HFFc6 (cell line): ENCODE results near the gene AJUBA. TPM values are rescaled to one million over a fixed set of nuclear protein-coding genes. Genes with fewer than 3 reads are reported as not detected.

Source experiments
- DNase-seq: peaks from one replicate; pipeline ENCODE4 v3.0.0-alpha.2; 2018
- H3K27ac Mint-ChIP-seq: 2 replicates; pipeline ENCODE4 v1.8.0; 2020; ENCODE audit warnings: mild to moderate bottlenecking, mixed read lengths
- H3K27me3 Mint-ChIP-seq: 2 replicates; pipeline ENCODE4 v1.8.0; 2021; ENCODE audit warnings: mild to moderate bottlenecking, moderate library complexity, mixed read lengths; ENCODE audit not compliant: insufficient read depth
- H3K36me3 Mint-ChIP-seq: 2 replicates; pipeline ENCODE4 v1.8.0; 2021; ENCODE audit warnings: low read depth, mixed read lengths
- H3K4me1 Mint-ChIP-seq: 2 replicates; pipeline ENCODE4 v1.8.0; 2020; ENCODE audit warnings: low read depth, mixed read lengths
- H3K4me3 Mint-ChIP-seq: 2 replicates; pipeline ENCODE4 v1.8.0; 2020; ENCODE audit warnings: mild to moderate bottlenecking, moderate library complexity, mixed read lengths
- H3K9me3 Mint-ChIP-seq: 2 replicates; pipeline ENCODE4 v1.8.0; 2020; ENCODE audit warnings: mild to moderate bottlenecking, mixed read lengths
- CTCF ChIP-seq: fragments of 200-600 bp; sonication (generic); IDR thresholded peaks from 2 replicates; pipeline ENCODE4 v1.5.0; 2021; ENCODE audit warnings: antibody characterized with exemption, mild to moderate bottlenecking
- total RNA-seq, 6 experiments: library from RNA; stranded (reverse); fragmentation: NEBNext Ultra II Directional; extraction: Animal tissue kit (Norgen Biotek cat#: 25700); gene quantifications; 2 replicates in 1 of 6; 3 replicates in 5 of 6; pipeline ENCODE4 v1.2.3, GENCODE V29; 2021

Gene AJUBA
- total RNA-seq, 6 experiments from 2014 or later = 66.0 to 79.7 (median 74.9) TPM

- no peak for DNase-seq
- H3K36me3 Mint-ChIP-seq = peaks cover 68% of the 10 kb centered on the region
These were observed 58.6 kb downstream of the AJUBA start for GRCh38 chr14:22923746-22924145.

GRCh38 chr14:22922294-22922693 is 60.1 kb downstream of the AJUBA start:
- H3K4me1 Mint-ChIP-seq = peaks cover 67% of the 10 kb centered on the region
- peaks cover 9% of the 10 kb centered on the region for H3K27me3 Mint-ChIP-seq
- H3K27ac Mint-ChIP-seq = peak overlapping the region; percentile 70
- peaks cover 78% of the 10 kb centered on the region for H3K36me3 Mint-ChIP-seq
- DNase-seq = no peak
- no peak overlapping the region for H3K4me3 Mint-ChIP-seq
- H3K9me3 Mint-ChIP-seq = peaks cover 8% of the 10 kb centered on the region
- no peak for TF ChIP-seq CTCF

More at GRCh38 chr14:22923746-22924145, 58.6 kb downstream of the AJUBA start:
- H3K4me1 Mint-ChIP-seq = peaks cover 66% of the 10 kb centered on the region
- peaks cover 5% of the 10 kb centered on the region for H3K27me3 Mint-ChIP-seq
- TF ChIP-seq CTCF = no peak
- H3K27ac Mint-ChIP-seq = no peak overlapping the region
- H3K4me3 Mint-ChIP-seq = no peak overlapping the region
- peaks cover 4% of the 10 kb centered on the region for H3K9me3 Mint-ChIP-seq

Other genes with a start within 250 kb of the AJUBA start
- 100 to 1,000 TPM in 2 of 6 experiments, 10 to 100 TPM in 4; 87.1 to 108 (median 92.9) TPM for gene OXA1L, start 215.9 kb downstream of the AJUBA start, total RNA-seq
- gene SLC7A7, start 167.1 kb downstream of the AJUBA start, total RNA-seq = 1 to 10 TPM in 1 of 6 experiments, under 1 TPM in 5; 0.31 to 1.3 (median 0.56) TPM
- gene MRPL52, start 152.7 kb downstream of the AJUBA start, total RNA-seq = 100 to 1,000 TPM; 135 to 195 (median 167) TPM
- gene MMP14, start 146.0 kb downstream of the AJUBA start, total RNA-seq = 100 to 1,000 TPM; 284 to 322 (median 298) TPM
- 100 to 1,000 TPM; 168 to 226 (median 186) TPM for gene LRP10, start 110.8 kb downstream of the AJUBA start, total RNA-seq
- under 1 TPM in 4 of 6 experiments, not detected in 2; 0.09 to 0.17 (median 0.14) TPM for gene REM2, start 99.3 kb downstream of the AJUBA start, total RNA-seq
- gene RBM23, start 63.4 kb downstream of the AJUBA start, total RNA-seq = 10 to 100 TPM; 43.5 to 56.8 (median 52.2) TPM
- gene PRMT5, start 53.2 kb downstream of the AJUBA start, total RNA-seq = 100 to 1,000 TPM; 102 to 125 (median 110) TPM
- 10 to 100 TPM; 13.0 to 23.5 (median 19.6) TPM for gene HAUS4, start 25.5 kb downstream of the AJUBA start, total RNA-seq
- gene C14orf93, start 27.6 kb upstream of the AJUBA start, total RNA-seq = 1 to 10 TPM; 3.6 to 7.0 (median 5.7) TPM
- 100 to 1,000 TPM; 221 to 259 (median 241) TPM for gene PSMB5, start 52.3 kb upstream of the AJUBA start, total RNA-seq
- under 1 TPM in 1 of 6 experiments, not detected in 5; 0.12 TPM for gene PSMB11, start 59.7 kb upstream of the AJUBA start, total RNA-seq
- 10 to 100 TPM in 1 of 6 experiments, 1 to 10 TPM in 5; 6.4 to 11.2 (median 8.3) TPM for gene CDH24, start 75.0 kb upstream of the AJUBA start, total RNA-seq
- gene ACIN1, start 112.6 kb upstream of the AJUBA start, total RNA-seq = 100 to 1,000 TPM; 128 to 150 (median 142) TPM
- 100 to 1,000 TPM in 4 of 6 experiments, 10 to 100 TPM in 2; 85.0 to 117 (median 103) TPM for gene C14orf119, start 113.0 kb upstream of the AJUBA start, total RNA-seq
- not detected for gene CIROP, start 122.4 kb upstream of the AJUBA start, total RNA-seq
- not detected for gene CEBPE, start 136.7 kb upstream of the AJUBA start, total RNA-seq
- 10 to 100 TPM; 13.0 to 24.2 (median 23.3) TPM for gene SLC7A8, start 201.1 kb upstream of the AJUBA start, total RNA-seq